ENCODE data around the gene HS6ST3. TPM values are rescaled to one million over a fixed set of nuclear protein-coding genes. Genes with fewer than 3 reads are reported as not detected.

Gene HS6ST3
- total and polyA plus RNA-seq, 2 of the 13 experiments (the other 11 are each of a cell fraction or from before 2014, with no cell fraction given), result not detected

- no peak for FAIRE-seq
- H3K36me3 ChIP-seq (replicated peaks in 1 of 2; ENCODE audit: control insufficient read depth in 1 of 2, insufficient read depth in 2 of 2, low read length in 2 of 2), result no peaks in the 10 kb centered on the region
- 5% methylated on average over 1 of the region's 1 CpG for WGBS (ENCODE audit: low lambda C conversion rate)
- no peaks in the 10 kb centered on the region for H3K27me3 ChIP-seq (ENCODE audit: control insufficient read depth in 1 of 2, insufficient read depth in 2 of 2, low read length in 2 of 2)
- no peak overlapping the region for H3K27ac ChIP-seq (ENCODE audit: extremely low read length, insufficient read depth, low read length)
- in situ Hi-C loops (cut with HindIII; ENCODE audit: extremely low pct_ligation_motif_present, low pct_unique_long_range_greater_than_20kb), result no loop called here
- no peak for DNase-seq (ENCODE audit: low spot score)
- H2AFZ ChIP-seq (ENCODE audit: low read length), result no peak overlapping the region
- intact Hi-C loops (cut with micrococcal nuclease; ENCODE audit: unreplicated experiment), result no loop called here
- no TSS peak for BruUV-seq (replicated peaks)
- H3K4me1 ChIP-seq (ENCODE audit: insufficient read depth, low read length), result no peaks in the 10 kb centered on the region
- H3K4me2 ChIP-seq (ENCODE audit: low read depth, low read length), result no peak overlapping the region
- no peak overlapping the region for H3K4me3 ChIP-seq (replicated peaks in 1 of 3; ENCODE audit: insufficient read depth in 1 of 3, low read depth in 2 of 3, low read length in 3 of 3)
- ATAC-seq, result no peak
- no peaks in the 10 kb centered on the region for H4K20me1 ChIP-seq (ENCODE audit: insufficient read depth, low read length)
- ChIA-PET CTCF (ENCODE audit: low intra/inter-chr PET ratio, low total read pairs) (no interaction called here), POLR2A (no interaction called here)
- TF ChIP-seq HCFC1 (IDR thresholded peaks at IDR 0.05; ENCODE audit: low read depth, low read length) (no peak), IKZF1 (IDR thresholded peaks at IDR 0.05) (no peak), RXRB (CRISPR knock-in tag; IDR thresholded peaks at IDR 0.05; ENCODE audit: borderline replicate concordance) (no peak), ETS1 (CRISPR knock-in tag; IDR thresholded peaks at IDR 0.05) (no peak), RBFOX2 (IDR thresholded peaks at IDR 0.05; ENCODE audit: low read depth, low read length) (no peak), MZF1 (CRISPR knock-in tag; IDR thresholded peaks at IDR 0.05; ENCODE audit: borderline replicate concordance) (no peak), ZBTB7A (CRISPR knock-in tag; IDR thresholded peaks at IDR 0.05) (no peak), MYPOP (CRISPR knock-in tag; IDR thresholded peaks at IDR 0.05) (no peak), MED13 (CRISPR knock-in tag; IDR thresholded peaks at IDR 0.05) (no peak), ZFX (CRISPR knock-in tag; IDR thresholded peaks at IDR 0.05; ENCODE audit: low read depth) (no peak)
- H3K9ac ChIP-seq (ENCODE audit: insufficient read depth, low read depth, low read length), result no peak overlapping the region
- H3K9me3 ChIP-seq (ENCODE audit: low read length), result no peaks in the 10 kb centered on the region
- H3K79me2 ChIP-seq (ENCODE audit: insufficient read depth, low read length), result no peaks in the 10 kb centered on the region
Measured at GRCh38 chr13:96379967-96380366, 290.1 kb downstream of the HS6ST3 start.
